ENCODE measurements around the gene MAST3. TPM values are rescaled to one million over a fixed set of nuclear protein-coding genes. Genes with fewer than 3 reads are reported as not detected.

MAST3 gene
- total and polyA plus RNA-seq, 2 donors (not counting 3 experiments of a cell fraction or from before 2014, with no cell fraction given): 1.5 to 2.7 TPM

- Histone ChIP-seq H3K27ac (ENCODE audit: insufficient read depth, low read depth, low read length) (no peak overlapping the region), H3K9me3 (replicated peaks; ENCODE audit: control insufficient read depth, insufficient read depth, low read length) (no peaks in the 10 kb centered on the region), H3K9ac (replicated peaks; ENCODE audit: extremely low read depth, insufficient read depth, low read length) (no peak overlapping the region), H3K4me1 (ENCODE audit: control insufficient read depth, extremely low read depth, insufficient read depth, low read length) (no peaks in the 10 kb centered on the region), H3K4me2 (ENCODE audit: insufficient read depth, low read length) (no peak overlapping the region), H3K79me2 (ENCODE audit: control insufficient read depth, insufficient read depth, low read length) (no peaks in the 10 kb centered on the region), H3K9me1 (replicated peaks; ENCODE audit: control insufficient read depth, extremely low read depth, insufficient read depth, low read length) (no peaks in the 10 kb centered on the region), H4K20me1 (replicated peaks; ENCODE audit: control insufficient read depth, extremely low read depth, insufficient read depth, low read length) (no peaks in the 10 kb centered on the region), H3K36me3 (ENCODE audit: control insufficient read depth in 2 of 2, extremely low read depth in 1 of 2, insufficient read depth in 2 of 2, low read length in 2 of 2) (peaks cover 8 to 38% of the 10 kb centered on the region in 2 experiments), H3K4me3 (replicated peaks in 1 of 3; ENCODE audit: insufficient read depth in 1 of 3, low read depth in 1 of 3, low read length in 3 of 3) (no peak overlapping the region), H2AFZ (ENCODE audit: low read depth, low read length) (no peak overlapping the region), H3K27me3 (ENCODE audit: control insufficient read depth in 2 of 2, insufficient read depth in 2 of 2, low read length in 2 of 2) (no peaks in the 10 kb centered on the region)
- dilution Hi-C loops (cut with MboI; ENCODE audit: extremely low pct_ligation_motif_present, low sequenced_read_pairs) (no loop called here), intact Hi-C loops (cut with micrococcal nuclease) (no loop called here)
- CTCF ChIA-PET: interaction anchor here (1.0 to 6.0 kb wide), 4 partner anchors 25 to 107 kb away, joined by 3 to 138 read pairs (median 7); no protein-coding TSS in a partner anchor
- TF ChIP-seq MYC (IDR thresholded peaks at IDR 0.05; ENCODE audit: low read depth, low read length) (no peak), MAX (IDR thresholded peaks at IDR 0.05; ENCODE audit: insufficient read depth, insufficient read length) (no peak), JUN (IDR thresholded peaks at IDR 0.05; ENCODE audit: borderline replicate concordance, insufficient read depth, insufficient read length, low read depth) (no peak), FOS (IDR thresholded peaks at IDR 0.05; ENCODE audit: borderline replicate concordance, insufficient read depth, low read length) (no peak), GATA2 (IDR thresholded peaks at IDR 0.05; ENCODE audit: insufficient read depth, insufficient read length, low read depth, low read length) (no peak), POLR2AphosphoS5 (IDR thresholded peaks at IDR 0.05; ENCODE audit: insufficient read depth, low read depth, low read length) (no peak), EZH2 (IDR thresholded peaks at IDR 0.05; ENCODE audit: borderline replicate concordance, low read depth, low read length, severe bottlenecking) (no peak), CTCF (IDR thresholded peaks at IDR 0.05; ENCODE audit: extremely low read depth in 1 of 2, insufficient read depth in 1 of 2, low read depth in 1 of 2, low read length in 2 of 2) (no peak), POLR2A (IDR thresholded peaks at IDR 0.05; ENCODE audit: low read depth, low read length) (no peak)
- no TSS peak for BruUV-seq (replicated peaks)
- FAIRE-seq: no peak
- POLR2A ChIA-PET: no interaction called here
- DNase-seq (ENCODE audit: low read depth, low spot score): no peak
Measured at GRCh38 chr19:18167011-18167410, 69.4 kb downstream of the MAST3 start.

All from endothelial cell of umbilical vein (primary cell).